ENCODE measurements around the gene ARHGAP22. TPM values are rescaled to one million over a fixed set of nuclear protein-coding genes. Genes with fewer than 3 reads are reported as not detected.

Gene ARHGAP22
- total and polyA plus RNA-seq, 2 experiments from 2014 or later = 4.8 to 10.7 TPM

GRCh38 chr10:48601789-48602188 is 3.1 kb downstream of the ARHGAP22 start:
- Histone ChIP-seq H3K4me1 (ENCODE audit: insufficient read depth) (peaks cover 17% of the 10 kb centered on the region; the same call in 1 of the 2 replicates), H3F3A (replicated peaks; ENCODE audit: low read depth) (no peaks in the 10 kb centered on the region), H3K9me2 (ENCODE audit: insufficient read depth) (no peaks in the 10 kb centered on the region), H3K36me3 (ENCODE audit: insufficient read depth) (no peaks in the 10 kb centered on the region), H2AFZ (no peak overlapping the region), H3K4me3 (no peak overlapping the region), H3K79me2 (replicated peaks; ENCODE audit: insufficient read depth) (no peaks in the 10 kb centered on the region; the same call in 1 of the 2 replicates), H3K27ac (ENCODE audit: low read depth) (no peak overlapping the region), H3K4me2 (no peak overlapping the region), H3K27me3 (ENCODE audit: insufficient read depth) (peaks cover 29% of the 10 kb centered on the region), H4K20me1 (replicated peaks; ENCODE audit: insufficient read depth) (no peaks in the 10 kb centered on the region)
- ATAC-seq = no peak
- DNase-seq (ENCODE audit: low spot score) = no peak
- H3K9me3 Mint-ChIP-seq = no peaks in the 10 kb centered on the region
- no peak overlapping the region for H3K27ac Mint-ChIP-seq
- no peak overlapping the region for H3K4me3 Mint-ChIP-seq
- TF ChIP-seq REST (IDR thresholded peaks at IDR 0.05; ENCODE audit: unreplicated experiment) = no peak
- TF ChIP-seq ZNF331 (CRISPR knock-in tag; IDR thresholded peaks at IDR 0.05; ENCODE audit: low read depth) = no peak
- TF ChIP-seq, protein P1, sequence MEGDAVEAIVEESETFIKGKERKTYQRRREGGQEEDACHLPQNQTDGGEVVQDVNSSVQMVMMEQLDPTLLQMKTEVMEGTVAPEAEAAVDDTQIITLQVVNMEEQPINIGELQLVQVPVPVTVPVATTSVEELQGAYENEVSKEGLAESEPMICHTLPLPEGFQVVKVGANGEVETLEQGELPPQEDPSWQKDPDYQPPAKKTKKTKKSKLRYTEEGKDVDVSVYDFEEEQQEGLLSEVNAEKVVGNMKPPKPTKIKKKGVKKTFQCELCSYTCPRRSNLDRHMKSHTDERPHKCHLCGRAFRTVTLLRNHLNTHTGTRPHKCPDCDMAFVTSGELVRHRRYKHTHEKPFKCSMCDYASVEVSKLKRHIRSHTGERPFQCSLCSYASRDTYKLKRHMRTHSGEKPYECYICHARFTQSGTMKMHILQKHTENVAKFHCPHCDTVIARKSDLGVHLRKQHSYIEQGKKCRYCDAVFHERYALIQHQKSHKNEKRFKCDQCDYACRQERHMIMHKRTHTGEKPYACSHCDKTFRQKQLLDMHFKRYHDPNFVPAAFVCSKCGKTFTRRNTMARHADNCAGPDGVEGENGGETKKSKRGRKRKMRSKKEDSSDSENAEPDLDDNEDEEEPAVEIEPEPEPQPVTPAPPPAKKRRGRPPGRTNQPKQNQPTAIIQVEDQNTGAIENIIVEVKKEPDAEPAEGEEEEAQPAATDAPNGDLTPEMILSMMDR (conservative IDR thresholded peaks at IDR 0.05; ENCODE audit: low read depth in 2 of 2) = no peak
- no peak for TF ChIP-seq EZH2phosphoT487 (IDR thresholded peaks at IDR 0.05; ENCODE audit: unreplicated experiment)
- TF ChIP-seq JUNB (IDR thresholded peaks at IDR 0.05; ENCODE audit: unreplicated experiment) = no peak
- TF ChIP-seq ZNF462 (CRISPR knock-in tag; IDR thresholded peaks at IDR 0.05) = no peak
- no peak for TF ChIP-seq NANOG (IDR thresholded peaks at IDR 0.05; ENCODE audit: borderline replicate concordance)
- TF ChIP-seq POLR2AphosphoS5 (IDR thresholded peaks at IDR 0.05; ENCODE audit: low read depth) = no peak
- no peak for TF ChIP-seq CREB1 (CRISPR knock-in tag; IDR thresholded peaks at IDR 0.05; ENCODE audit: low read depth)
- TF ChIP-seq ZNF114 (CRISPR knock-in tag; IDR thresholded peaks at IDR 0.05) = no peak
- no peak for TF ChIP-seq STAT1 (IDR thresholded peaks at IDR 0.05; ENCODE audit: unreplicated experiment)
- TF ChIP-seq EZH2 (IDR thresholded peaks at IDR 0.05; ENCODE audit: low read depth, unreplicated experiment) = no peak
- TF ChIP-seq, protein P2, sequence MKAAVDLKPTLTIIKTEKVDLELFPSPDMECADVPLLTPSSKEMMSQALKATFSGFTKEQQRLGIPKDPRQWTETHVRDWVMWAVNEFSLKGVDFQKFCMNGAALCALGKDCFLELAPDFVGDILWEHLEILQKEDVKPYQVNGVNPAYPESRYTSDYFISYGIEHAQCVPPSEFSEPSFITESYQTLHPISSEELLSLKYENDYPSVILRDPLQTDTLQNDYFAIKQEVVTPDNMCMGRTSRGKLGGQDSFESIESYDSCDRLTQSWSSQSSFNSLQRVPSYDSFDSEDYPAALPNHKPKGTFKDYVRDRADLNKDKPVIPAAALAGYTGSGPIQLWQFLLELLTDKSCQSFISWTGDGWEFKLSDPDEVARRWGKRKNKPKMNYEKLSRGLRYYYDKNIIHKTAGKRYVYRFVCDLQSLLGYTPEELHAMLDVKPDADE (IDR thresholded peaks at IDR 0.05) = no peak
- H3K36me3 Mint-ChIP-seq (ENCODE audit: low read depth) = no peaks in the 10 kb centered on the region
- peaks cover 26% of the 10 kb centered on the region for H3K27me3 Mint-ChIP-seq (ENCODE audit: insufficient read depth, low read depth, poor library complexity)
- H3K4me1 Mint-ChIP-seq = peaks cover 13% of the 10 kb centered on the region

Measured in GM23338 (cell line).